DND-41 (cell line): ENCODE results near the gene EPN2.

Experiments used
- ATAC-seq: fragments of 200-7000 bp; cut with Tn5 transposase; 3 replicates; pipeline ENCODE4 v1.9.1; 2021; ENCODE audit warnings: low read depth; ENCODE audit not compliant: insufficient read depth
- DNase-seq: peaks from one replicate; pipeline ENCODE4 v3.0.0-alpha.2; 2020
- H2AFZ ChIP-seq: 2 replicates; pipeline ENCODE4 v1.6.0; 2012; ENCODE audit warnings: low read depth, low read length
- H3K27ac ChIP-seq: 2 replicates; pipeline ENCODE4 v1.5.1; 2012; ENCODE audit warnings: low read length, inconsistent platforms
- H3K27me3 ChIP-seq: fragments of 200-600 bp; sonication (generic); 2 replicates; pipeline ENCODE4 v1.6.0; 2012; ENCODE audit warnings: low read length, mild to moderate bottlenecking, inconsistent platforms; ENCODE audit not compliant: insufficient read depth, poor library complexity
- H3K36me3 ChIP-seq: 2 replicates; pipeline ENCODE4 v1.5.1; 2012; ENCODE audit warnings: low read length, inconsistent platforms; ENCODE audit not compliant: insufficient read depth
- H3K4me1 ChIP-seq: 2 replicates; pipeline ENCODE4 v1.5.1; 2012; ENCODE audit warnings: mild to moderate bottlenecking, low read length; ENCODE audit not compliant: insufficient read depth
- H3K4me2 ChIP-seq: 2 replicates; pipeline ENCODE4 v1.6.0; 2012; ENCODE audit warnings: mild to moderate bottlenecking, moderate library complexity, low read length, inconsistent platforms; ENCODE audit not compliant: insufficient read depth
- H3K4me3 ChIP-seq, 2 experiments: fragments of 200-600 bp in 1 of 2; shearing (Covaris generic) in 1 of 2; 2 replicates each; pipeline ENCODE4 v1.5.1; 2012 to 2016; ENCODE audit warnings: inconsistent platforms in 2 of 2, low read length in 2 of 2, mild to moderate bottlenecking in 2 of 2, low read depth in 1 of 2, moderate library complexity in 1 of 2
- H3K79me2 ChIP-seq: 2 replicates; pipeline ENCODE4 v1.6.0; 2012; ENCODE audit warnings: low read length, inconsistent platforms; ENCODE audit not compliant: insufficient read depth
- H3K9ac ChIP-seq: 2 replicates; pipeline ENCODE4 v1.6.0; 2012; ENCODE audit warnings: low read depth, mild to moderate bottlenecking, inconsistent platforms, low read length, moderate library complexity
- H3K9me3 ChIP-seq: 2 replicates; pipeline ENCODE4 v1.5.1; 2012; ENCODE audit warnings: low read length, moderate library complexity, mild to moderate bottlenecking, inconsistent platforms; ENCODE audit not compliant: insufficient read depth, severe bottlenecking
- H4K20me1 ChIP-seq: 2 replicates; pipeline ENCODE4 v1.6.0; 2012; ENCODE audit warnings: low read length; ENCODE audit not compliant: insufficient read depth
- EZH2 ChIP-seq: IDR thresholded peaks from 3 replicates; pipeline ENCODE4 v1.6.1; 2012; ENCODE audit warnings: borderline replicate concordance, low read depth, mild to moderate bottlenecking, moderate library complexity, low read length, inconsistent platforms; ENCODE audit not compliant: severe bottlenecking
- TF ChIP-seq, protein P1 (sequence below): IDR thresholded peaks from 2 replicates; pipeline ENCODE4 v1.5.1; 2012; ENCODE audit warnings: borderline replicate concordance, low read length, moderate library complexity, mild to moderate bottlenecking; ENCODE audit not compliant: poor library complexity, severe bottlenecking; ENCODE audit errors: extremely low read depth

Gene EPN2

GRCh38 chr17:19305761-19306159, 68.6 kb downstream of the EPN2 start:
- no peaks in the 10 kb centered on the region for H3K36me3 ChIP-seq
- H3K27me3 ChIP-seq: peaks cover 28% of the 10 kb centered on the region
- H3K4me1 ChIP-seq: peaks cover 35% of the 10 kb centered on the region
- no peak for ATAC-seq
- DNase-seq: no peak
- H2AFZ ChIP-seq: no peak overlapping the region
- no peaks in the 10 kb centered on the region for H3K79me2 ChIP-seq
- peaks cover 59% of the 10 kb centered on the region for H4K20me1 ChIP-seq
- TF ChIP-seq EZH2: no peak
- TF ChIP-seq, protein P1, sequence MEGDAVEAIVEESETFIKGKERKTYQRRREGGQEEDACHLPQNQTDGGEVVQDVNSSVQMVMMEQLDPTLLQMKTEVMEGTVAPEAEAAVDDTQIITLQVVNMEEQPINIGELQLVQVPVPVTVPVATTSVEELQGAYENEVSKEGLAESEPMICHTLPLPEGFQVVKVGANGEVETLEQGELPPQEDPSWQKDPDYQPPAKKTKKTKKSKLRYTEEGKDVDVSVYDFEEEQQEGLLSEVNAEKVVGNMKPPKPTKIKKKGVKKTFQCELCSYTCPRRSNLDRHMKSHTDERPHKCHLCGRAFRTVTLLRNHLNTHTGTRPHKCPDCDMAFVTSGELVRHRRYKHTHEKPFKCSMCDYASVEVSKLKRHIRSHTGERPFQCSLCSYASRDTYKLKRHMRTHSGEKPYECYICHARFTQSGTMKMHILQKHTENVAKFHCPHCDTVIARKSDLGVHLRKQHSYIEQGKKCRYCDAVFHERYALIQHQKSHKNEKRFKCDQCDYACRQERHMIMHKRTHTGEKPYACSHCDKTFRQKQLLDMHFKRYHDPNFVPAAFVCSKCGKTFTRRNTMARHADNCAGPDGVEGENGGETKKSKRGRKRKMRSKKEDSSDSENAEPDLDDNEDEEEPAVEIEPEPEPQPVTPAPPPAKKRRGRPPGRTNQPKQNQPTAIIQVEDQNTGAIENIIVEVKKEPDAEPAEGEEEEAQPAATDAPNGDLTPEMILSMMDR: no peak
- no peak overlapping the region for H3K9ac ChIP-seq
- H3K4me3 ChIP-seq: no peak overlapping the region
- no peaks in the 10 kb centered on the region for H3K9me3 ChIP-seq
- no peak overlapping the region for H3K4me2 ChIP-seq
- no peak overlapping the region for H3K27ac ChIP-seq

DNA sequence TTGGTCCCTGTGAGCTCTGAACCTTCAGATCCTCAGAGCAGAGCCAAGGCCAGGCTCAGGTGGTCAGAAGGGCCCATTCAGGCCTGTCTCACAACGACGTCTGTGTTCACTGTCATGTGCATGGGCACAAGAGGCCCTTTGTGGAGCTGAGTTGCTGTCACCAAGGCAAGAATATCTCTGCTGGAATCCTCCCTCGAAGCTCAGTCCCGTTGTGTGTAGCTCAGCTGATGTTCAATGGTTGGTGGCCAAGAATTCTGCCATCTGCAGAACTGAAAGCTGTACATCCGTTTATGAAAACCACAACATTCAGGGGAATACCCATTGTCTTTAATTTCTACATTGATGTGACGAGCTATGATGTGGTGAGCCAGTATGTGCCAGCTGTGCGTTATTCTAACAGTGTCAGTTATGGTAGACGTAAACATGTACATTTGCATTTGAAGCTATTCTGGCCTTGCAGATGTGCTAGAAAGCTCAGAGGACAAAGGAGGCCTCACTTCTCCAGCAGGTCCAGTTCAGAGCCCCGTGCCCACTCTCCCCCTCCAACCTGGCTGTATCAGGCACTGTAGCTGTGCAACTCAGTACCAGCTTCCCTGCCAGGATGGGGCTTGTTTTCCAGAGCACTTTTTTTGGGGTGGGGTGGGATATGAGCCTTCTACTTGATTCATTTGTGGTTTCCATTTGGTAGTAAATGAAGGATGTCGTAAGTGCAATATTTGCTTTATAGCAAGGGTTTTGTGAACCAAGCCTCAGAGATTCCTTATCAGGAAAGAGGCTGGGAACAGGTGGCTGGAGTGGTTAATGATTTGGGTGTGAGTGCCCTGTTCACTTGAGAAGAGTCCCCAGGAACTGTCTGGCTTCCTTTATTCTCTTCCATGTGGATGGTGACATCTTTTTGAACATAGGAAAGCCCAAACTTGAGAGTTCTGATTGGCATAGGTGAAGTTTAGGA, 69.3 kb downstream of the EPN2 start:
- no peak overlapping the region for H2AFZ ChIP-seq
- DNase-seq (peak; percentile 79), ATAC-seq (peak; percentile 95)
- no peak overlapping the region for H3K4me3 ChIP-seq
- no peaks in the 10 kb centered on the region for H3K79me2 ChIP-seq
- H3K4me1 ChIP-seq: peaks cover 35% of the 10 kb centered on the region
- H3K27me3 ChIP-seq: peaks cover 29% of the 10 kb centered on the region
- peaks cover 54% of the 10 kb centered on the region for H4K20me1 ChIP-seq
- H3K27ac ChIP-seq: no peak overlapping the region
- TF ChIP-seq, protein P1: no peak
- H3K36me3 ChIP-seq: no peaks in the 10 kb centered on the region
- peak overlapping the region; percentile 35; the same call in 1 of the 2 replicates for H3K4me2 ChIP-seq
- no peak overlapping the region for H3K9ac ChIP-seq
- no peaks in the 10 kb centered on the region for H3K9me3 ChIP-seq

DNA sequence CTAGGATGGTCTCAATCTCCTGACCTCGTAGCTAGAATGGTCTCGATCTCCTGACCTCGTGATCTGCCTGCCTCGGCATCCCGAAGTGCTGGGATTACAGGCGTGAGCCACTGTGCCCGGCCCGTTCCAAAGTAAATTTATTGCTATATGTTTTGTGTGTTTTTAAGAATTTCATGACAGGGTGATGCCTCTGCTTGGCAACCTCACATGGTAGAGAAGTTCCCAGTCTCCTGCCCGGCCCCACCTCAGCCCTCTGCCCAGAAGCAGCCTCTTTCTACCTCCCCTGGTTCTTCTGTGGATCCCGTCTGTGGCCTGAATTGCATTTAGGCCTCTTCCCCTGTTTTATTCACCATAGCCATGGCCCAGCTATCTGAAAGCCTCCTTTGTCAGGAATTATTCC, 70.4 kb downstream of the EPN2 start:
- Histone ChIP-seq H3K9ac (no peak overlapping the region), H2AFZ (no peak overlapping the region), H3K27me3 (peaks cover 34% of the 10 kb centered on the region), H3K4me2 (no peak overlapping the region), H3K4me3 (no peak overlapping the region), H3K36me3 (no peaks in the 10 kb centered on the region), H3K9me3 (no peaks in the 10 kb centered on the region), H3K4me1 (peaks cover 35% of the 10 kb centered on the region), H4K20me1 (peaks cover 52% of the 10 kb centered on the region), H3K27ac (no peak overlapping the region), H3K79me2 (no peaks in the 10 kb centered on the region)
- ATAC-seq (no peak), DNase-seq (no peak)
- no peak for TF ChIP-seq EZH2
- TF ChIP-seq, protein P1: no peak
